ENCODE measurements around the gene EIF3L. TPM values are rescaled to one million over a fixed set of nuclear protein-coding genes. Genes with fewer than 3 reads are reported as not detected.

Gene EIF3L
- total RNA-seq, 1 experiment from 2014 or later: 739 TPM

GRCh38 chr22:37896181-37896592 is 47.0 kb downstream of the EIF3L start:
- Histone ChIP-seq H3K9me3 (ENCODE audit: control insufficient read depth, low read depth, low read length) (no peaks in the 10 kb centered on the region), H3K18ac (ENCODE audit: insufficient read length, low read depth, low read length) (peak overlapping the region; percentile 43), H2BK120ac (ENCODE audit: low read depth, low read length, poor library complexity, severe bottlenecking) (no peak overlapping the region), H3K23ac (ENCODE audit: insufficient read length, low read depth, low read length) (no peak overlapping the region), H3K79me2 (ENCODE audit: insufficient read depth, low read length) (no peaks in the 10 kb centered on the region), H2BK5ac (ENCODE audit: insufficient read length, low read length) (no peak overlapping the region), H3T11ph (ENCODE audit: low read length) (no peak overlapping the region), H4K8ac (replicated peaks; ENCODE audit: insufficient read length, low read depth, low read length) (no peak overlapping the region), H2BK15ac (ENCODE audit: low read depth, low read length) (no peak overlapping the region), H3K4me1 (ENCODE audit: insufficient read depth, low read length) (peaks cover 12% of the 10 kb centered on the region; the same call in 1 of the 2 replicates), H3K27ac (ENCODE audit: insufficient read length, low read depth, low read length) (no peak overlapping the region), H3K9ac (ENCODE audit: extremely low read depth, insufficient read length, low read length) (no peak overlapping the region), H3K23me2 (ENCODE audit: insufficient read length, low read depth, low read length, poor library complexity, severe bottlenecking) (no peaks in the 10 kb centered on the region), H3K14ac (ENCODE audit: insufficient read depth, low read length) (no peak overlapping the region), H4K20me1 (ENCODE audit: control insufficient read depth, insufficient read depth, insufficient read length) (no peaks in the 10 kb centered on the region), H4K91ac (ENCODE audit: insufficient read length, low read depth, low read length) (no peak overlapping the region), H3K4me2 (ENCODE audit: insufficient read depth, insufficient read length, low read length) (no peak overlapping the region), H3K4ac (ENCODE audit: low read depth, low read length) (no peak overlapping the region), H4K5ac (ENCODE audit: insufficient read length, low read depth, low read length) (no peak overlapping the region), H2AK5ac (ENCODE audit: insufficient read length, low read length) (no peak overlapping the region), H2AFZ (ENCODE audit: low read length) (no peak overlapping the region), H2BK20ac (ENCODE audit: low read depth, low read length, poor library complexity, severe bottlenecking) (no peak overlapping the region), H2BK12ac (ENCODE audit: insufficient read length, low read depth, low read length) (no peak overlapping the region), H3K56ac (ENCODE audit: insufficient read length, low read depth, low read length) (no peak overlapping the region), H3K79me1 (ENCODE audit: insufficient read depth, low read depth, low read length, poor library complexity, severe bottlenecking) (no peaks in the 10 kb centered on the region), H3K27me3 (ENCODE audit: insufficient read depth, low read length) (no peaks in the 10 kb centered on the region)
- TF ChIP-seq CTCF (conservative IDR thresholded peaks at IDR 0.05): no peak
- WGBS (ENCODE audit: extremely low coverage, insufficient read length, low lambda C conversion rate): no CpG with 5 or more reads among the region's 5 CpGs
- no peaks in the 10 kb centered on the region for H3K9me3 Mint-ChIP-seq
- DNase-seq: peak; percentile 50
- H3K27ac Mint-ChIP-seq: peak overlapping the region; percentile 89 to 94 (median 93); a peak in 4 of 7 replicates
- peaks cover 0 to 9% (median 2%) of the 10 kb centered on the region in 3 experiments; a peak in 4 of 7 replicates for H3K36me3 Mint-ChIP-seq (ENCODE audit: insufficient read depth in 1 of 3, low read depth in 3 of 3)
- H3K4me3 Mint-ChIP-seq: no peak overlapping the region
- H3K4me1 Mint-ChIP-seq: peaks cover 42 to 52% of the 10 kb centered on the region in 2 experiments
- H3K27me3 Mint-ChIP-seq (ENCODE audit: low read depth): no peaks in the 10 kb centered on the region

Measured in H9 (cell line).